SK-N-SH (cell line): ENCODE data around the gene KCNN3. TPM values are rescaled to one million over a fixed set of nuclear protein-coding genes. Genes with fewer than 3 reads are reported as not detected.

Source experiments
- CTCF ChIA-PET: fragments of 300-600, 350-600 bp; formaldehyde crosslinking; extraction: SDS; loops from one replicate; lab custom pipeline; 2021; lab: Yijun Ruan, JAX
- POLR2A ChIA-PET: fragments of 350-600 bp; sonication (Branson Sonifier 250); formaldehyde crosslinking; extraction: SDS; loops from one replicate; lab custom pipeline; 2020; ENCODE audit warnings: antibody characterized with exemption, inconsistent platforms; lab: Yijun Ruan, JAX
- DNase-seq: peaks from one replicate; pipeline ENCODE4 v3.0.0; 2012
- H2AFZ ChIP-seq: fragments of 200-600 bp; sonication (generic); 2 replicates; pipeline ENCODE4 v1.8.1; 2016; ENCODE audit warnings: antibody characterized with exemption, mild to moderate bottlenecking, low read depth
- H3F3A ChIP-seq: fragments of 200-600 bp; sonication (generic); replicated peaks from 2 replicates; pipeline ENCODE3; 2016; ENCODE audit warnings: antibody characterized with exemption, mild to moderate bottlenecking; ENCODE audit not compliant: insufficient read depth
- H3K27ac ChIP-seq, 2 experiments: fragments of 200-500 bp in 1 of 2; fragments of 200-600 bp in 1 of 2; sonication (Bioruptor generic) in 1 of 2; sonication (generic), shearing (Covaris generic) in 1 of 2; 2 replicates each; pipeline versions ENCODE4 v1.5.1 to v1.6.1; 2014 to 2016; ENCODE audit warnings: low read depth in 2 of 2, inconsistent platforms in 1 of 2, low read length in 1 of 2, mild to moderate bottlenecking in 1 of 2, mixed read lengths in 1 of 2
- H3K27me3 ChIP-seq: fragments of 200-600 bp; sonication (generic), shearing (Covaris generic); 2 replicates; pipeline ENCODE4 v1.6.1; 2016; ENCODE audit warnings: mixed run types; ENCODE audit not compliant: insufficient read depth
- H3K36me3 ChIP-seq, 2 experiments: fragments of 200-500 bp in 1 of 2; fragments of 200-600 bp in 1 of 2; sonication (Bioruptor generic) in 1 of 2; sonication (generic) in 1 of 2; replicated peaks in 1 of 2; 2 replicates each; pipeline versions ENCODE3 to v1.5.1; 2014 to 2016; ENCODE audit warnings: low read length in 1 of 2, mild to moderate bottlenecking in 1 of 2; ENCODE audit not compliant: insufficient read depth in 2 of 2, control insufficient read depth in 1 of 2
- H3K4me1 ChIP-seq, 2 experiments: fragments of 200-500 bp in 1 of 2; fragments of 200-600 bp in 1 of 2; sonication (Bioruptor generic) in 1 of 2; sonication (generic), shearing (Covaris generic) in 1 of 2; 2 replicates each; pipeline versions ENCODE4 v1.5.1 to v1.6.1; 2014 to 2016; ENCODE audit warnings: low read depth in 1 of 2, low read length in 1 of 2, mixed run types in 1 of 2; ENCODE audit not compliant: insufficient read depth in 2 of 2, control insufficient read depth in 1 of 2
- H3K4me2 ChIP-seq: fragments of 200-600 bp; sonication (generic), shearing (Covaris generic); 2 replicates; pipeline ENCODE4 v1.6.1; 2017; ENCODE audit warnings: mixed run types
- H3K4me3 ChIP-seq, 2 experiments: fragments of 200-500 bp in 1 of 2; fragments of 200-600 bp in 1 of 2; sonication (Bioruptor generic) in 1 of 2; sonication (generic), shearing (Covaris generic) in 1 of 2; 2 replicates each; pipeline versions ENCODE4 v1.5.1 to v1.8.1; 2014 to 2016; ENCODE audit warnings: low read depth in 2 of 2, inconsistent platforms in 1 of 2, low read length in 1 of 2, mild to moderate bottlenecking in 1 of 2, mixed read lengths in 1 of 2, moderate library complexity in 1 of 2
- H3K79me2 ChIP-seq: fragments of 200-600 bp; sonication (generic); 2 replicates; pipeline ENCODE4 v1.8.1; 2017; ENCODE audit warnings: mild to moderate bottlenecking; ENCODE audit not compliant: insufficient read depth
- H3K9ac ChIP-seq: fragments of 200-600 bp; sonication (generic); 2 replicates; pipeline ENCODE4 v1.6.1; 2017; ENCODE audit warnings: mixed run types
- H3K9me2 ChIP-seq: fragments of 200-600 bp; sonication (generic); 2 replicates; pipeline ENCODE4 v1.6.1; 2017; ENCODE audit warnings: mixed run types
- H3K9me3 ChIP-seq: fragments of 200-600 bp; sonication (generic); 2 replicates; pipeline ENCODE4 v1.6.1; 2017; ENCODE audit warnings: mixed run types, mild to moderate bottlenecking, moderate library complexity
- H4K20me1 ChIP-seq: fragments of 200-600 bp; sonication (generic); 2 replicates; pipeline ENCODE4 v1.6.1; 2017; ENCODE audit warnings: mild to moderate bottlenecking, mixed run types; ENCODE audit not compliant: insufficient read depth
- CHD2 ChIP-seq: fragments of 150-350 bp; IDR thresholded peaks from 2 replicates; pipeline ENCODE4 v1.6.1; 2018; ENCODE audit warnings: low read length; ENCODE audit not compliant: partially characterized antibody
- CTCF ChIP-seq: fragments of 200-600 bp; sonication (generic); IDR thresholded peaks from 2 replicates; pipeline ENCODE4 v1.6.1; 2017; ENCODE audit warnings: antibody characterized with exemption, mild to moderate bottlenecking, moderate library complexity
- ELF1 ChIP-seq: IDR thresholded peaks from 2 replicates; pipeline ENCODE4 v1.4.0; 2012
- EZH2phosphoT487 ChIP-seq: fragments of 200-600 bp; sonication (generic); IDR thresholded peaks from 2 replicates; pipeline ENCODE4 v1.6.1; 2017; ENCODE audit warnings: low read depth, mixed run types, mild to moderate bottlenecking, antibody characterized with exemption, moderate library complexity, borderline replicate concordance
- FOSL2 ChIP-seq: IDR thresholded peaks from 2 replicates; pipeline ENCODE4 v1.4.0; 2012; ENCODE audit warnings: low read depth, mild to moderate bottlenecking, moderate library complexity, borderline replicate concordance
- FOXM1 ChIP-seq: IDR thresholded peaks from 2 replicates; pipeline ENCODE4 v1.4.0; 2012; ENCODE audit warnings: low read depth, mild to moderate bottlenecking
- GATA2 ChIP-seq: sonication (generic); formaldehyde crosslinking; IDR thresholded peaks from 2 replicates; pipeline ENCODE4 v1.5.0; 2020; ENCODE audit warnings: mild to moderate bottlenecking, missing genetic modification reagents
- JUND ChIP-seq: IDR thresholded peaks from 2 replicates; pipeline ENCODE4 v1.4.0; 2012
- MAX ChIP-seq: IDR thresholded peaks from 2 replicates; pipeline ENCODE4 v1.4.0; 2012; ENCODE audit warnings: low read depth
- NFIC ChIP-seq: IDR thresholded peaks from 2 replicates; pipeline ENCODE4 v1.4.0; 2012; ENCODE audit warnings: borderline replicate concordance
- PBX3 ChIP-seq: IDR thresholded peaks from 2 replicates; pipeline ENCODE4; 2012
- POLR2AphosphoS5 ChIP-seq: IDR thresholded peaks from 2 replicates; pipeline ENCODE4 v1.6.1; 2012; ENCODE audit warnings: low read depth, low read length
- RCOR1 ChIP-seq: fragments of 150-350 bp; IDR thresholded peaks from 2 replicates; pipeline ENCODE4 v1.6.1; 2017; ENCODE audit warnings: antibody characterized with exemption, low read length
- REST ChIP-seq: IDR thresholded peaks from 2 replicates; pipeline ENCODE4 v1.6.1; 2012; ENCODE audit warnings: mild to moderate bottlenecking, low read depth, low read length, moderate library complexity
- RXRA ChIP-seq: IDR thresholded peaks from 2 replicates; pipeline ENCODE4 v1.4.0; 2012; ENCODE audit warnings: low read depth, mild to moderate bottlenecking, borderline replicate concordance
- SIN3A ChIP-seq: IDR thresholded peaks from 2 replicates; pipeline ENCODE4 v1.6.1; 2012; ENCODE audit warnings: low read depth, mild to moderate bottlenecking, low read length, moderate library complexity, borderline replicate concordance
- USF1 ChIP-seq: IDR thresholded peaks from 2 replicates; pipeline ENCODE4 v1.4.0; 2012; ENCODE audit warnings: low read depth, borderline replicate concordance
- YY1 ChIP-seq: IDR thresholded peaks from 2 replicates; pipeline ENCODE4 v1.4.0; 2012; ENCODE audit warnings: low read depth, mild to moderate bottlenecking
- WGBS: methylation state at CpG from one replicate; pipeline ENCODE4 v1.1.6; 2017; ENCODE audit warnings: low lambda C conversion rate; 5-methylcytosine and 5-hydroxymethylcytosine counted together
- polyA plus RNA-seq, 3 experiments: library from polyadenylated mRNA; depleted of rRNA; stranded (reverse); fragments of >200 nt; gene quantifications; 2 replicates each; pipeline ENCODE4 v1.2.3, GENCODE V29; 2012

KCNN3 gene
- polyA plus RNA-seq, 1 of the 3 experiments (the other 2 are of a cell fraction), result 0.16 TPM

- WGBS, result 78% methylated on average over 7 of the region's 9 CpGs
- no peaks in the 10 kb centered on the region for H3F3A ChIP-seq
- H3K9me2 ChIP-seq, result no peaks in the 10 kb centered on the region
- CTCF ChIA-PET, result interaction anchor here (1.0 to 6.2 kb wide), 8 partner anchors 8 to 190 kb away, joined by 3 to 58 read pairs (median 6); partner anchors contain the start of gene KCNN3
- H4K20me1 ChIP-seq, result no peaks in the 10 kb centered on the region
- H3K4me3 ChIP-seq, result no peak overlapping the region
- POLR2A ChIA-PET, result no interaction called here
- H3K9me3 ChIP-seq, result no peaks in the 10 kb centered on the region
- H3K36me3 ChIP-seq, result no peaks in the 10 kb centered on the region
- no peak overlapping the region for H3K27ac ChIP-seq
- peaks cover 0 to 26% of the 10 kb centered on the region in 2 experiments; a peak in 1 of 4 replicates for H3K4me1 ChIP-seq
- H3K27me3 ChIP-seq, result no peaks in the 10 kb centered on the region
- TF ChIP-seq RXRA, result no peak
- TF ChIP-seq POLR2AphosphoS5, result no peak
- TF ChIP-seq CHD2, result no peak
- no peak for TF ChIP-seq PBX3
- TF ChIP-seq CTCF, result no peak
- no peak for TF ChIP-seq USF1
- TF ChIP-seq MAX, result no peak
- TF ChIP-seq GATA2 (CRISPR knock-in tag), result no peak
- TF ChIP-seq, all 33 proteins: peak for 0
- no peak overlapping the region for H3K4me2 ChIP-seq
- no peak overlapping the region; the same call in 1 of the 2 replicates for H2AFZ ChIP-seq
- no peaks in the 10 kb centered on the region for H3K79me2 ChIP-seq
- DNase-seq, result no peak
- no peak overlapping the region for H3K9ac ChIP-seq
Measured at GRCh38 chr1:154859151-154859785, 10.8 kb downstream of the KCNN3 start.

GRCh38 chr1:154857441-154858215 lies 12.5 kb downstream of the KCNN3 start:
- no peaks in the 10 kb centered on the region for H3K27me3 ChIP-seq
- H3K36me3 ChIP-seq, result no peaks in the 10 kb centered on the region
- no peaks in the 10 kb centered on the region for H4K20me1 ChIP-seq
- peaks cover 0 to 26% of the 10 kb centered on the region in 2 experiments; a peak in 1 of 4 replicates for H3K4me1 ChIP-seq
- no peak for DNase-seq
- H3K9ac ChIP-seq, result no peak overlapping the region
- H3K9me3 ChIP-seq, result no peaks in the 10 kb centered on the region
- H3K79me2 ChIP-seq, result no peaks in the 10 kb centered on the region
- CTCF ChIA-PET, result interaction anchor here (1.0 to 6.2 kb wide), 9 partner anchors 9 to 189 kb away, joined by 3 to 58 read pairs (median 10); partner anchors contain the start of gene KCNN3
- no peak overlapping the region for H2AFZ ChIP-seq
- WGBS, result 84% methylated on average over 11 of the region's 11 CpGs
- no peak overlapping the region for H3K27ac ChIP-seq
- POLR2A ChIA-PET, result interaction anchor here (1.5 kb wide), 1 partner anchor 10 kb away, joined by 3 read pairs; no protein-coding TSS in a partner anchor
- no peaks in the 10 kb centered on the region for H3K9me2 ChIP-seq
- no peak overlapping the region for H3K4me2 ChIP-seq
- H3F3A ChIP-seq, result no peaks in the 10 kb centered on the region
- H3K4me3 ChIP-seq, result no peak overlapping the region
- TF ChIP-seq FOSL2, result no peak
- TF ChIP-seq JUND, result no peak
- no peak for TF ChIP-seq ELF1
- no peak for TF ChIP-seq RCOR1
- no peak for TF ChIP-seq POLR2AphosphoS5
- no peak for TF ChIP-seq FOXM1
- no peak for TF ChIP-seq SIN3A
- TF ChIP-seq NFIC, result no peak
- TF ChIP-seq REST, result no peak
- no peak for TF ChIP-seq EZH2phosphoT487
- no peak for TF ChIP-seq YY1
- no peak for TF ChIP-seq RXRA
